Activated CD8-positive, alpha-beta memory T cell treated with anti-CD3 and anti-CD28 coated beads, Interleukin-2, amount 50 U/mL, for 24 hours (primary cell): ENCODE data around the gene ITPK1.

Source experiments
- DNase-seq: peaks from one replicate; pipeline ENCODE4 v3.0.0-alpha.2; 2020; ENCODE audit errors: extremely low read depth

The ITPK1 gene

DNA sequence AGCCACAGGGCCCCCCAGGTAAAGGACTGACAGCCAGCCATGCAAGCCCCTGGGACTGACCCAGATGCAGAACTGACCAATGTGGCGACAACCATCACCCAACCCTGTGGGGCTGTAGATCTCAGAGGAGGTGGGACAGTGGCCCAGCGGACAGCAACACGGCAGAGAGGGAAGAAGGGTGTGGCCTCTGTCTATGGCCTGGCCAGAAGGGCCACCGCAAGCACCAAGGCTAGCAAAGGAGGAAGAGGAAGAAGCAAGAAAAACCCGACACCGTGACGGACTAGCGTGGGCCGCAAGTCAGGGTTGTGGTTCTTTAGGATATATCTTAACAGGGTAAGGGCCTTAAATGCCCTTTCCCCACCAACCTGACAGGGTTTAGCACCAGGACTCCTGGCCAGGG, 71.2 kb downstream of the ITPK1 start:
- DNase-seq: no peak

GRCh38 chr14:93044121-93044520, 71.6 kb downstream of the ITPK1 start:
- DNase-seq: no peak

- no peak for DNase-seq
Observed at GRCh38 chr14:93042968-93043940, 72.5 kb downstream of the ITPK1 start.

DNA sequence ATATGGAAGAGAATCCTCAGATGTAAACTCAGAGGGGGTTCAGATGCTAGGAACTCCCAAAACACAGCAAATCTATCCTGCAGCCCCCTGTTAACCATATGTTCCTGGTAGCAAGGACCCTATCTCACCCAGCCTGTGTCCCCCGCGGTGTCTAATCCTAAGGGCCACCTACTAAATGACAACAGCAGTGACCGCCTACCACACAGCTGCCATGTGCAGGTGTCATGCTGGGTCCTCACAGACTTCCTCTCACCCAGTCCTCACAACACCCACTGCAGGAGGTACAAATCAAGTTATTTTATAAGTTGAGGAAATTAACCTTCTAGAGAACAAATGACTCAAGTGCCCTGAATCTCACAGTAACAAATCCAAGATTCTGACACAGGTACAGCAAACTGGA, 73.9 kb downstream of the ITPK1 start:
- DNase-seq: no peak

GRCh38 chr14:93040982-93041381, 74.7 kb downstream of the ITPK1 start:
- DNase-seq: no peak

DNA sequence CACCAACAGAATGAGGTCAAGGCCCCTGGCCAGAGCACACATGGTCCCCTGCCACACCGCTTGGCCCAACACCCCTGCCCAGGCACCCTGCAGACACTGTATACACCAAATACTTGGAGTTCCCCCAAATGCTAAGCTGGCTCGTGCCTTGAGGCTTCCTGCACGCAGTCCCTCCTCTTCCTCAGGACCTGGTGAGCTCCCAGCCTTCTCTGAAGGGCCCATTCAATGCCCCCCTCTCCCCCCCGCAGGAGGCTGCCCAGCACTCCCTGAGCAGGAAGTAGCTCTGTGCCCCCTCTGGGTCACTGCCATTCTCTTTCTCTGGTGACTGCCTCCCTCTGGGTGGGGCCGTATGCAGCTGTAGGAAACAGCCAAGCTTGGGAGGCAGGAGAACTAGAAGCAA, 75.3 kb downstream of the ITPK1 start:
- DNase-seq: no peak

DNA sequence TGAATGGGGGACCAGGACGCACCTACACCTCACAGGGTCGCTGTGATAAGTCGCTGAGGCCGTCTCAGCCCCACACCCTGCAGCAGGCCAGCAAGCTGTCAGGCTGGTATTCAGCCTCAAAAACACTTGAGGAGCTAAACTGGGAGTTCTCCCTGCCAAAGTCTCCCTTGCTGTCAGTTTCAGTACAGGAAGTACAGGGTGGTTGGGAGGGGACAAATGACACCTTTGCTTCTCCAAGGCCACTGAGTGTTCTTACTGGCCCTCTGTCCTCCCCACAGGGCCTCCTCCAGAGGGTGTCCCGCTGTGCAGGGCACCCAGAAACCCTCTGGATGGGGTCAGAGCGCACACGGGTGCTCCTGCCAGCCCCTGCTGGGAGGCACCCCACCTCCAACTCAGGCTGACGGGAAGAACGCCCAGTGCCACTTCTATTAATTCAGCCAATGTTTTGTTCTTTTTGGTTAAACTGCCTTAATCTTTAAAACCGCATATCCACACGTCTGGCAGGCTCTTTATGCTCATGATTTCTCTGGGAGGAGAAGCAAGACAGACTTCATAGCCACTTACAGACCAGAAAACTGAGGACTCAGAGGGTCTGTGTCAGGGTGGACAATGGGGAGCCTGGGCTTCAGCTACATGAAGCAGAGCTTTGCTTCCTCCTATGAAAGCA, 75.9 kb downstream of the ITPK1 start:
- DNase-seq: no peak

DNA sequence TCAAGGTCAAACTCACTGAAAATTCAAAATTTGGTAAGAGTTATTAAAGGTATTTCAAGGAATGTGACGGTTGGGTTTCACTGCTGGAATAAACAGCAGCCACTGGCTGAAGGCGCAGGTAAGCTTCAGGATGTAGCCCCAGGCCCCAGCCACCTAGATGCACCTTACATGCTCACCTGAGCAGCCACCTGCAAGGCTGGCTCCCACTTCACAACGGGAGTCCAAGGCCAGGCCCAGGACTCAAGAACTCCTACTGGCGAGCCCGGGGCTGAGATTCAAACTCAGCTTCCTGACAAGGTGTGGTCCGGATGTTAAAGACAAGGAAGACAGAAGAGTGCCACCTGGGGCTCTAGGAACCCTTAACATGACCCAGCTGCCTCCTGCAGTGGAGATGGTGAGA, 78.4 kb downstream of the ITPK1 start:
- no peak for DNase-seq

- no peak for DNase-seq
Observed at GRCh38 chr14:93036652-93037345, 78.9 kb downstream of the ITPK1 start.

- no peak for DNase-seq
Observed at GRCh38 chr14:93035917-93036651, 79.6 kb downstream of the ITPK1 start.

- DNase-seq: no peak
Observed at GRCh38 chr14:93035585-93035916, 80.2 kb downstream of the ITPK1 start.

DNA sequence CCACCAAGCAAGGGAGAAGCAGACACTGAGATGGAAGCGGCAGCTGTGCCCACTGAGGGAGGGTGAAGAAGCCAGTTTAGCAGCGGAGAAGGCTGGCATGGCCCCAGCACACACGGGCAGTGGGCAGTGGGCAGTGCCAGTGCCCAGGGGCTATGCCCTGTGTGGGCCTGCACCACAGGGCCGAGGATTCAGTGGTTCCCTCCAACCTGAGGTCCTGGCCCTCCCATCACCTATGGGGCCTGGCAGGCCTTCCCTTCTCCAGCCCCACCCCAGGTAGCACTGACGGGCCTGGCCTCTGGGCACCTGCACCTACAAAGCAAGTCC, 81.1 kb downstream of the ITPK1 start:
- DNase-seq: no peak

DNA sequence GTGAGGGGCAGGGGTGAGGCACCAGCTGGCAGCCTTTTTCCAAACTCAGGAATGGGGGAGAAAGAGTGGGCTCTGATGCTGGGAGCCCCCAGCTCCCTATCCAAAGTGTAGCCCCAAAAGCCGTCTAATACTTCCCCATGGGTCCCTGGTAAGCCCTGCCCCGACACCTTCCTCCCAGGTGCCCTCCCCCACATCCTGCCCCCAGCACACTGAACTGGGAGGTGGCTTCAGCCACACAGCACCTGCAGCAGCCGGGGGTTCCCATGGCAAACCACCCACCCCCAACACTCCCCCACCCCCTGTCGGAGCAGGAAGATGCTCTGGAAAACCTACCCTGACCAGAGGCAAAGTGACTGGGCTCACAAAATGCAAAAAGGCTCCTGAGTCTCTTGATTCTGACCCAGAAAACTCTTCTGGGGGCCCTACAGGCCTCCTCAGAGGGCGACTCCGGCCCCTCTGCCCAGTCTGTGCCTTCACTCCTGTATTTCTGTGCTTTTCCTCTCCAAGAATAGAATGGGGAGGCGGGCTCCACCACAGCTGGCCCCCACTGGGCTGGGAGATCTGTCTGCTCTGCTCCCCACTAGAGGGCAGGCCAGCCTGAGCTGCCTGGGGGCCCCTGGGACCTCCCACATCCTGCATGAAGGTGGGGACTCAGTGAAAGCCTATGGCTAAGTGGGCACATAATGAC, 81.6 kb downstream of the ITPK1 start:
- no peak for DNase-seq

DNA sequence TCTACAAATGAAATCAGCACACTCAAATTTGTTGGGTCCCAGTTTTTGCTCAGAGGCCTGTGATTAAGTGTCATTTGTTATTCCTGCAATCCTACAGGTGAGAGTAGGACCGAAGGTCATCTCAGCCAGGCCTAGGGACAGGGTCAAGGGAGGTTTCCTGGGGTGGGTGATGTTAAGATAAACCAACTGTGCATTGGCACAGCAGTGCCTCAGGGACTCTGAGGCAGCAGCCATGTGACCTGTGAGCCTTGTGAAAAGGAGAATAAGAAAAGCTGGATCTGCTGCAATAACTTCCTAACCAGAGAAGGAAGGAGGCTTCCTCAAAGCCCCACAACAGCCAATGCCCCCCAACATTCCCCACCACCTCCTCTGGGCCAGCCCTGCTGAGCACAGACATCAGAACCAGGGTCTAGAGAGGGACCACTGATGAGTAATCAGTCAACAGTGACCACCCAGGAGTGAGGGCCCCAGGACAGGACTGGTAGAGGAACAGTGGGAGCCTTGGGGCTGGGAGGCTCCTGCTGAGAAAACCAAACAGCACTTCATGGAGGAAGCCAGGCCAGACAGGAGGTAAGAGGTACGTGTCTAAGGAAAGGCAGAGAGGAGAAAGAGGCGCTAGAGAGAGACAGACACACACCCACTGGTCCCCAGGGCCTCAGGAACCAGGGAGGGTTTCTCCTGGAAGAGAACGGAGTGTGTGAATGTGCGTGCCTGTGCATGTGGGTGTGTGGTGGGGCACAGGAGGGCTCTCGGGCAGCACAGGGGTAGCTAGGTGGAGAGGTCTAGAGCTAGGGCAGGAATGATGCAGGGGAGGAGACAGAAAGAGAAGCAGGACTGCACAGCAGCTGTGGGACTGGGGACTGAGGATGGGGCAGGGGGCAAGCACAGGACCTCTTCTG, 82.4 kb downstream of the ITPK1 start:
- DNase-seq: no peak

DNA sequence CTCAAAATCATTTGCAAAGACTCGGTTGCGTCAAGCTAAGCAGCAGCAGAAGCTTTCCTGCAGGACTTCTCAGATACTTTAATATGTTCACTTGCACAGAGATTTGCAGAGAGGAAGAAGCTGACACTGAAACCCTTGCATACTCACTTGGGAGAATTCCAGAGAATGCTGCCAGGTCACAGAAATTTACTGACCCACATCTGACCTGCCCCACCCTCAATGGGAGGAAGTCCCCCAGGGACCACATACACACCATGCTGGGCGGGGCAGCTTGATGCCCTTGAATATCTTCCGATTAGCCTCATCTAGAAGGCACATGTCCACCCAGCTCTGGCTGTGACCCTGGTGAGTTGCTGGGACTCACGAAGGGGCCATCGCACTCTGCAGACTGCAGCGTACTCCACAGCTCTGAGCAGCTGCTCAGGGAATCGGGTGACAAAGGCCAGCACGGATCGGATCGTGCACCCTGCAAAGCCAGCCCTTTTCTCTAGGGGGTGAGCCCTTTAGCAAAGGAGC, 83.2 kb downstream of the ITPK1 start:
- no peak for DNase-seq

- no peak for DNase-seq
Observed at GRCh38 chr14:93031505-93032315, 84.0 kb downstream of the ITPK1 start.

DNA sequence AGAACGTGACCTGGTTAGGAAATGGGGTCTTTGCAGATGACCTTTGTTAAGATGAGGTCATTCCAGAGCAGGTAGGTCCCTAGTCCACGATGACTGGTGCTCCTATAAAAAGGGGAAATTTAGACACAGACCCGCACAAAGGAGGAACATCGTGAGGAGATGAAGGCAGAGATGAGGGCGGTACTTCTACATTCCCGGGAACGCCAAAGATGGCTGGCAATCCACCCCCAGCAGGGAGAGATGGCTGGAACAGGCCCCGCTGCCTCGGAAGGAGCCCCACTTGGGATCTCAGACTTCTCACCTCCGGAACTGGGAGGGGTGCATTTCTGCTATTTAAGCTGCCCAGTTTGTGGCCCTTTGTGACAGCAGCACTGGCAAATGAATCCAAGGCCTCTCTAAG, 85.0 kb downstream of the ITPK1 start:
- DNase-seq: no peak

DNA sequence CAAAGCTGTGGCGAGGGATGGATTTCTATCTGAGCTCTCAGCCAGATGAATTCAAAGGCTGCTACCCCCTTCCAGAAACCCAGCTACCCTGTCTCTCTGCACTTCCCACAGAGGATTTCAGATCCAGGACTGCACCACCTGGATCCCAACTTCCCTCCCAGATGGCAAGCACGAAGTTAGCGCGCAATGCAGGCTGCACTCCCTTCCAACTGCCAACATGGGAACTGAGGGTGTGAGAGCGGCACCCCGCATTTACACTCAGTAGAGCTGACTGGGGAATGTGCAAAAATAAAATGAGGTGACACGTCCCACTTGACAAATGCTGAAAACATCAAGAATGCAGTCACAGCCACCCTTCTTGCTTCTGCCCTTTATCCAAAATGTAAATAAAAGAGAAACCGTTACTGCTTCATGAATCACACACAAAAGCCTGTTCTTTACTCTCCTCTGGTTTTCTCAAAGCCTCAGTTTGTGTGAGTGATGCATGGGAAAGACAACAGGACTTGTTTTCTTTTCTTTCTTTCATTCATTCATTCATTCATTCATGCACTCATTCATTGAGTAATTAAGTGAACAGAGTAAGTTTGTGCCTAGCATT, 85.7 kb downstream of the ITPK1 start:
- no peak for DNase-seq

GRCh38 chr14:93029417-93029816, 86.3 kb downstream of the ITPK1 start:
- no peak for DNase-seq
